Amygdala (tissue), 56 donors: ENCODE measurements around the gene SLC10A6.

ENCODE experiments used
- DNase-seq, 56 donors: peaks; one replicate each; lab custom pipeline; 2025; lab: John Stamatoyannopoulos, UW

SLC10A6 gene

DNA sequence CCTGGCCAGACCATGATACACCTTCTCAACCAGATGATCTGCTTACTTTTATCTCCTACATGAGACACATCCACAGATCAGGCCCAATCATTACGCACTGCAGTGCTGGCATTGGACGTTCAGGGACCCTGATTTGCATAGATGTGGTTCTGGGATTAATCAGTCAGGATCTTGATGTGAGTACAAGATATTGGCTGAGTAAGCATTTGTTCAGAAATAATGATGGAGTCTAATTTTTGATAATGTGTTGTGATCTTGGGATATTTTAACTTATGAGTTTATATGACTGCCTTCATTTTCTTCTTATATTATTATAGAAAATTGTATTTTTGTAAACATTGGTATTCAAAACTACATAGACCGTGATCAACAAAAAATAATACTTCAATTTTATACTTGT lies 39.4 kb downstream of the SLC10A6 start:
- DNase-seq: no peak

DNA sequence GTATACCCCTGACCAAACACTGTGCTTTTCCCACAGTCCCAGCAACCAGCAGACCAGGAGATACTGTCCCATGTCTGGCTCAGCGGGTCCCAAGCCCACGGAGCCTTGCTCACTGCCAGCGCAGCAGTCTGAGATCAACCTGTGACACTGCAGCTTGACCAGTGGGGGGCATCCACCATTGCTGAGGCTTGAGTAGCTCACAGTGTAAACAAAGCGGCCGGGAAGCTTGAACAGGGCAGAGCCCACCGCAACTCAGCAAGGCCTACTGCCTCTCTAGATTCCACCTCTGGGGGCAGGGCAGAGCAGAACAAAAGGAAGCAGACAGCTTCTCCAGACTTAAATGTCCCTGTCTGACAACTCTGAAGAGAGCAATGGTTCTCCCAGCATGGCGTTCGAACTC lies 58.1 kb downstream of the SLC10A6 start:
- DNase-seq: no peak

GRCh38 chr4:86788826-86789225 lies 60.4 kb downstream of the SLC10A6 start:
- DNase-seq: no peak

DNA sequence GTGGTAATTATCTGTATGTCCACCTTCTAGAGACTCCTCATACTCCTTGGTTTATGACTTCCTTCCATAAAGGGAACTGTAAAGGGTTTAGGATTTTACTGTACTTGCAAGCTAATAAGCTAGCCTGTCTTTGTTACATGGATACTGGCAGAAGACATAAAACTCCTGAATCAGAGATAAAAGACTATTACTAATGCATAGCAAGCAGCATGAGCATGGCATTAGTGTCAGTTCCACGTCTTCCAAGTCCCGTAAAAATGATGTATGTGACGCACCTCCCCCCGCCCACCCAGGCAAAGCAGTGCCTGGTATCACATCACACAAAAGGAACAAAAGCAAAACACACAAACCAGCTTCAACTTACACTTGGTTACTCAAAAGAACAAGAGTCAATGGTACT lies 71.0 kb downstream of the SLC10A6 start:
- no peak for DNase-seq

- no peak for DNase-seq
Measured at GRCh38 chr4:86775061-86775460, 74.1 kb downstream of the SLC10A6 start.
